GM08714 (cell line): ENCODE results near the gene LEPROT.

Source experiments
- H3K4me3 ChIP-seq: fragments of 200-500 bp; sonication (Bioruptor generic); 2 replicates; pipeline ENCODE4 v1.5.1; 2014; ENCODE audit warnings: mild to moderate bottlenecking, low read length, inconsistent platforms
- ZNF274 ChIP-seq: IDR thresholded peaks from 2 replicates; pipeline ENCODE4 v1.6.1; 2012; ENCODE audit warnings: mild to moderate bottlenecking, low read depth, low read length

Gene LEPROT

GRCh38 chr1:65422241-65423203, 2.1 kb downstream of the LEPROT start:
- H3K4me3 ChIP-seq = no peak overlapping the region
- TF ChIP-seq ZNF274 = no peak

GRCh38 chr1:65423884-65424572, 3.6 kb downstream of the LEPROT start:
- H3K4me3 ChIP-seq = no peak overlapping the region
- no peak for TF ChIP-seq ZNF274

GRCh38 chr1:65424573-65424889, 4.1 kb downstream of the LEPROT start:
- no peak for TF ChIP-seq ZNF274
- H3K4me3 ChIP-seq = no peak overlapping the region

- H3K4me3 ChIP-seq = no peak overlapping the region
- no peak for TF ChIP-seq ZNF274
These were observed 4.5 kb downstream of the LEPROT start for GRCh38 chr1:65425006-65425405.

- TF ChIP-seq ZNF274 = no peak
These were observed 5.2 kb downstream of the LEPROT start for GRCh38 chr1:65425697-65426096.

GRCh38 chr1:65429078-65429477, 8.6 kb downstream of the LEPROT start:
- TF ChIP-seq ZNF274 = no peak
- H3K4me3 ChIP-seq = no peak overlapping the region

More at GRCh38 chr1:65425697-65426096, 5.2 kb downstream of the LEPROT start:
- H3K4me3 ChIP-seq = no peak overlapping the region

GRCh38 chr1:65429806-65430205, 9.3 kb downstream of the LEPROT start:
- H3K4me3 ChIP-seq = no peak overlapping the region
- TF ChIP-seq ZNF274 = no peak

GRCh38 chr1:65431111-65431705, 10.7 kb downstream of the LEPROT start:
- no peak for TF ChIP-seq ZNF274
- H3K4me3 ChIP-seq = no peak overlapping the region

- H3K4me3 ChIP-seq = no peak overlapping the region
- TF ChIP-seq ZNF274 = no peak
These were observed 12.4 kb downstream of the LEPROT start for GRCh38 chr1:65432918-65433317.

- no peak for TF ChIP-seq ZNF274
These were observed 13.8 kb downstream of the LEPROT start for GRCh38 chr1:65434255-65434654.

GRCh38 chr1:65434760-65435159, 14.3 kb downstream of the LEPROT start:
- TF ChIP-seq ZNF274 = no peak
- H3K4me3 ChIP-seq = no peak overlapping the region

More at GRCh38 chr1:65434255-65434654, 13.8 kb downstream of the LEPROT start:
- H3K4me3 ChIP-seq = no peak overlapping the region

GRCh38 chr1:65435987-65436386, 15.5 kb downstream of the LEPROT start:
- TF ChIP-seq ZNF274 = no peak
- no peak overlapping the region for H3K4me3 ChIP-seq

GRCh38 chr1:65437616-65438015, 17.1 kb downstream of the LEPROT start:
- TF ChIP-seq ZNF274 = no peak
- H3K4me3 ChIP-seq = no peak overlapping the region

- H3K4me3 ChIP-seq = no peak overlapping the region
- no peak for TF ChIP-seq ZNF274
These were observed 19.9 kb downstream of the LEPROT start for GRCh38 chr1:65440322-65440900.
